HG02610 (cell line): Measurements from ENCODE around the gene ZSWIM4.
"Not testable (repeated sequence)": the region's sequence is repeated elsewhere in the genome, so short reads cannot be mapped to it uniquely, and the experiment has no call there.

Experiments used
- ATAC-seq: cut with Tn5 transposase; IDR thresholded peaks from one replicate; pipeline ENCODE4 v1.9.1; 2021; ENCODE audit warnings: mild to moderate bottlenecking, moderate library complexity; ENCODE audit not compliant: unreplicated experiment

The ZSWIM4 gene

DNA sequence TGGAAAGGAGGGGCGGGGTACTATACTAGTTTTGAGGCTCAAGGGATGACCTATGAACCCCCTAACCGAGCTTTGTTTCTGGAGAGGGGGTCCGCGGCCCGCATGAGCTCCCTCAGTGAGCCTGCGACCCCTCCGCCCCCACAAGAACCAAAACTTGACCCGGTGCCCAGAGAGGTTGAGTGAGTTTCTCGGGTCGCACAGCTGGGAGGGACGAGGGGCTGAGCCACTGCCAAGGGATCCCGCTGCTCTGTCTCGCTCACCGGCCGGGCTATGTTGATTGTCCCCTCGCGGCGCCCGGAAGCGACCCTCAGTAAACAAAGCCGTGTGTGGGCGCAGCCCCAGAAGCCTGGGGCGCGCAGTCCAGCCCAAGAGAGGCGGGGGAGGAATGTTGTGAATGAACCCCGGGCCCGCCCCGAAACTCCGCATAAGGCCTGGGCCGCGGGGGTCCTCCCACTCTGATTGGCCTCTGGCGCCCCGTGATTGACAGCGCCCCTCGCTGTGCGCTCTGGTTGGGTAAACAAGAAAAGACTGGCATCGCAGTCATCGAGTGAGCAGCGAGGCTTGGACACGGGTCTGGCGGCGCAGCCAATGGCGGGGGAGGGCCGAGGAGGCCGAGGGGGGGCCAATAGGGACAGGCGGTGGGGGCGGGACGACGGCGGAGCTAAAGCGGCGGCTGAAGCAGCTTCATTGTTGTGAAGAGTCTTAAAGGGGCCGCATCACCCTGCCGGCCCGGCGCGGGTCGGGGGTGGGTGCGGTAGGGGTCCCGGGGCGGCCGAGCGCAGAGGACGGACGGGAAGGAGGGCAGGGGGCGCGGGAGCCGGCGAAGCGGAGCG, at the start of gene ZSWIM4:
Gene ZSWIM4, plus strand, starts transcription at position 687 of the 833 bp plus-strand sequence. CDS start 206 bp downstream, outside the sequence.
- peak; percentile 95 for ATAC-seq

DNA sequence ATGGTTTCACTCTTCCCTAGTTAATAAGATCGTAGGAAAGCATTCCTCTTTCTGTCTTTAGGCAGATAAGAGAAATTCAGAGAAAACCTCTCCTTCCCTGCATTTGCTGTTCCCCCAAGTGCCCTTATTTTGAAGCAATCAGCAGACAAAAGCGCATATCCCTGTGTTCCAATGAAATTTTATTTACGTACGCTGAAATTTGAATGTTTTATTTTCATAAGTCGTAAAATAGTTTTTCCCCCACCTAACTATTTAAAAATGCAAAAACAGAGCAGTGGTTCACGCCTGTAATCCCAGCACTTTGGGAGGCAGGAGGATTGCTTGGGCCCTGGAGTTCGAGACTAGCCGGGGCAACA, 48.2 kb upstream of the ZSWIM4 start:
- ATAC-seq: no peak

DNA sequence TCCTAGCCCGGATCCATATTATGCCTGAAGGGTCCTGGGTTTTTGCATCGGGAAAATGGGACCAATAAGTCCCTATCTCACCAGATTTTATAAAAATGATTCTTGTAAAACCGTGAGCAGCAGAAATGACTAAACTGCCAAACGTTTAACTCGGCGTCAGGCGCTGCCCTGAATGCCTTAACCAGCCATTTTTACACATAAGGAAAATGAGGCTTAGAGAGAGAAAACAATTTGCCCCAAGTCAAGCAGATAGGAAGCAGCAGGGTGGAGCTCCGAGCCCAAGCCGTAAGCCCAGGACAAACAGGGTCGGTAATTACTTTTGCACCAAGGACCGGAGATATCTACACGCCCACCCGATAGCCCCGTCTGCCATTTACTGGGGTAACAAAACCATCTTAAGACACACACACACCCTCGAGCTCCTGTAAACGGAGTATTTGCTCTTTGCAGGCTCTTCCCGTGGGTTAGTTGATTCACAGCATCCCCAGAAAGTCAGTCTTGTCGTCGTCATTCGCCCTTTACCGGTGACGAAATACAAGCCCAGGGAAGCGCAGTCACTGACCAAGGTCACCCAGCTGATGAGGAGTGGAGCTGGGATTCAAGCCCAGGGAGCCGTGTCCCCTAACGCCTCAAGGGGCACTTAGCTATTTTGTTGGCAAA, 46.9 kb upstream of the ZSWIM4 start:
- no peak for ATAC-seq

DNA sequence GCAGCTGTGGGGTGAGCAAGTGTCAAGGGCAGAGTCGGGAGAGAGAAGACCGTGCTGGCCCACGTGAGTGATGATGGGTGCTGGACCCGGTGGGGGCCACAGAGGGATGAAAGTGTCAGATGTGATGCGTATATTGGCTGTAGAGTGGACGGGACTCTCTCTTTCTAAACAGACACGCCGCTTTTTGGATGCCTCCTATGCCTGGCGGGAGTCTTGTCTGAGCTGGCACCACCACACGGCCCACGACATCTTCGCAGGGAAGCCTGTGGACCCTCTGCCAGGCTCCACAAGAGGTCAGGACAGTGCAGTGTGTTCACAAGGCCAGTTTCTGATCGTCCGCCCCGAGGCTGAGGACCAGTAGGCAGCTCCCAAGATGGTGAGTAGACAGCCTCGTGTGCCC, 43.8 kb upstream of the ZSWIM4 start:
- no peak for ATAC-seq

DNA sequence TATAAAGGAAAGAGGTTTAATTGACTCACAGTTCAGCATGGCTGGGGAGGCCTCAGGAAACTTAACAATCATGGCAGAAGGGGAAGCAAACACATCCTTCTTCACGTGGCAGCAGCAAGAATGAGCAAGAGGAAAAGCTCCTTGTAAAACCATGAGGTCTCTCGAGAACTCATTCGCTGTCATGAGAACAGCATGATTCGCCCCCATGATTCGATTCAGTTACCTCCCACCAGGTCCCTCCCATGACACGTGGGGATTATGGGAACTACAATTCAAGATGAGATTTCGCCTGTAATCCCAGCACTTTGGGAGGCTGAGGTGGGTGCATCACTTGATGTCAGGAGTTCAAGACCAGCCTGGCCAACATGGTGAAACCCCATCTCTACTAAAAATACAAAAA, 41.6 kb upstream of the ZSWIM4 start:
- ATAC-seq: not testable (repeated sequence)

DNA sequence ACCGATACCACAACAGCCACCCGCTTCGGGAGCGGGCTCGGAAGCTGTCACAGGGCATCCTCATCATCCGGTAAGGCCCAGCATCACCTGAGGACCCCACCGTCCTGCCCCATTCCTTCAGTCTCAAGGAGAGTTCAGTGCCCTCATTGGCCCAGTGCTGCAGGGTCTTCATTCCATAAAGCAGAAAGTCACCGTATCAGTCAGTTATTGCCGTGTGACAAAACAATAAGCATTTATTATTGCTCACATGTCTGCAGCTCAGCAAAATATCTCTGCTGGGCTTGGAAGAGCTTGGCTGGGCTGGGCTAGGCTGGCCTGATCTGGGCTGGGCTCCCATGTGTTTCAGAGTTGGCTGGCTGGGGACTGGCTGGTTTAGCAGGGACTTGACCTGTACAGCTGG, 39.0 kb upstream of the ZSWIM4 start:
- ATAC-seq: no peak

DNA sequence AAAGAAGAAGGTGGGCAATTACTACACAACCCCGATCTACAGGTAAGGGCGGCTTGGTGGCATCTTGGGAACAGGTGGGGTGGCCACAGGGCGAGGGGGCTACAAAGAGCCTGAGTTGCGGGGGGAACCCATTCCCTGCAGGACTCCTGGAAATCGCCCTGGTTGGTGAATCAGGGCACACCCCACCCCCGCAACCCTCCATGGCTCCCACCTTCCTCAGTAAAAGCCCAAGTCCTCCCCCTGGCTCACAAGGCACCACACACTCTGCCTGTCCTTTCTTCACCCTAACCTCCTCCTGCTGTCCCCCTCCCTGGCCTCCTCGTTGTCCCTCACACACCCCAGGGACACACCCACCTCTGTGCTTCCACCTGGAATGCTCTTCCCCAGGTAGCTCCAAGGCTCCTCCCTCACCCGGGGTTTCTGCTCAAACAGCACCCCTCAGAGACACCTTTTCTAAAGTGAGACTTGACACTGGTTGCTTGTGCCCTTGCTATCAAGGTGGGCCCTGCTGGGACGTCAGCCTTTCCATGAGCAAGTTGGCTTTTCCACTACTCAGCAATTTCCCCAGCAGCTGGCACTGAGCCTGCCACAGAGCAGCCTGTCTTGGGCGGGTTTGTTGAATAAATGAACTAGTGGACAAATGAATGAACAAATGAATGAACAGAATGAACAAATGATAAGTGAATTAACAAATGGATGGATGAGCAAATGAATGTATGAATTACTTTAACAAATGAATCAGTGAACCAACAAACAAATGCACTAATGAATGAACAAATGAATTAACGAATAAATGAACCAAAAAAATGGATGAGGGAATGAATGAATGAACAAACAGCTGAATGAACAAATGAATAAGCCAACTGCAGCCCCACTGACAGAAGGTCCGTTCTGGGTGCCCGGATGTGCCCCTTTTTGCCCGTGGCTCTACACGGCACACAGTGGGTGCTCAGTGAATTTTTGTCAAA, 37.2 kb upstream of the ZSWIM4 start:
- ATAC-seq: no peak

DNA sequence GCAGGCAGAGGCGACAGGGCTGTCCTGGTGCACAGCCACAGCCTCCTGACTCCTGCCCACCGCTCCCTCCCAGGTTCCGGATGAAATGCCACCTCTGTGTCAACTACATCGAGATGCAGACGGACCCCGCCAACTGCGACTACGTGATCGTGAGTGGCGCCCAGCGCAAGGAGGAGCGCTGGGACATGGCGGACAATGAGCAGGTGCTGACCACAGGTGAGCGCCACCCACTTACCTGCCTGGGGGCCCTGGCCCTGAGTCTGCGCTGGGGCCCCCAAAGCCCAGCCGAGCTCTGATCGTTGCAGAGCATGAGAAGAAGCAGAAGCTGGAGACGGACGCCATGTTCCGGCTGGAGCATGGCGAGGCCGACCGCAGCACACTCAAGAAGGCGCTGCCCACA, 36.4 kb upstream of the ZSWIM4 start:
- no peak for ATAC-seq

DNA sequence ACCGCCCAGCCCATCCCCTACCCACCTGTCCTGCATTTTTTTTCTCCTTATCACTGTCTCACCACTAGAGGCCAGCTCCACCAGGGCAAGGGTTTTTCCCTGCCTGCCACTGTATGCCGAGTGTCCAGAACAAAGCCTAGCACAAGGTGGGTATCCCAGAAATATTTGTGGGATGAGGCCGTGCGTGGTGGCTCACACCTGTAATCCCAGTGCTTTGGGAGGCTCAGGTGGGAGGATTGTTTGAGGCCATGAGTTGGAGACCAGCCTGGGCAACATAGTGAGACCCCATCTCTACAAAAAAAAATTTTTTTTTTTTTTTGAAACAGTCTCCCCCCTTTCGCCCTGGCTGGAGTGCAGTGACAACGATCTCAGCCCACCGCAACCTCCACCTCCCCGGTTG, 33.8 kb upstream of the ZSWIM4 start:
- ATAC-seq: no peak

DNA sequence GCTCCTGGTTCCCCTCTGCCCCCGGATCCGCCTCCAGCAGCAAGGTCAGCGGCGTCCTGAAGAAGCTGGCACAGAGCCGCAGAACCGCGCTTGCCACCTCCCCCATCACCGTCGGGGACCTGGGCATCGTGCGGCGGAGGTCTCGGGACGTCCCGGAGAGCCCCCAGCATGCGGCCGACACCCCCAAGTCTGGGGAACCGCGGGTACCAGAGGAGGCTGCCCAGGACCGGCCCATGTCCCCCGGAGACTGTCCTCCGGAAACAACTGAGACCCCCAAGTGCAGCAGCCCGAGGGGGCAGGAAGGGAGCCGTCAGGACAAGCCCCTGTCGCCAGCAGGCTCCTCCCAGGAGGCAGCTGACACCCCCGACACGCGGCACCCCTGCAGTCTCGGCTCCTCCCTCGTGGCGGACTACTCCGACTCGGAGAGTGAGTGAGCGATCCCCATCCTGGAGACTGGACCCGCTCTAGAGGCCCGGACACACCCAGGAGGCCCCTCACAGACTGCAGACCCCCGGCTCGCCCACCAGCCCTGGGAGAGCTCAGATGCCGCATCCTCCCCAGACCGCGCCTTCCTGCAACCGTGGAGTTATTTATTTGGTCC, 32.5 kb upstream of the ZSWIM4 start:
- ATAC-seq: no peak

DNA sequence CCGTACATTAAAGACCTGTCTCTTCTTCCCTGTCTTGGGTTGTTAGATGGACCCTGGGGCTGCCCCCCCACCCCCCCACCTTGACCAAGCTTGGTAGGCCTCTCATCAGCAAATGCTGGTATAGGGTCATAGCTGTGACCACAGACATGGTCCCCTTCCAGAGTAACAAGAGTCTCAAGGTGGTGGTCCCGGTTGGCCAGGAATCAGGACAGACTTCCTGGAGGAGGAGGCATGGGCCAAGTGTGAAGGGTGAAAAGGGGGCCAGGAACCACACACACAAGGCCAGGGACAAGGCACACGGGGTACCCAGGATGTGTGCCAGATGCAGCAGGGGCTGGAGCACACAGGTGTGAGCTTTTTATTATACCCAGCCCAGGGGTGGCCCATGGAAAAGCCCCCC, 32.0 kb upstream of the ZSWIM4 start:
- no peak for ATAC-seq

DNA sequence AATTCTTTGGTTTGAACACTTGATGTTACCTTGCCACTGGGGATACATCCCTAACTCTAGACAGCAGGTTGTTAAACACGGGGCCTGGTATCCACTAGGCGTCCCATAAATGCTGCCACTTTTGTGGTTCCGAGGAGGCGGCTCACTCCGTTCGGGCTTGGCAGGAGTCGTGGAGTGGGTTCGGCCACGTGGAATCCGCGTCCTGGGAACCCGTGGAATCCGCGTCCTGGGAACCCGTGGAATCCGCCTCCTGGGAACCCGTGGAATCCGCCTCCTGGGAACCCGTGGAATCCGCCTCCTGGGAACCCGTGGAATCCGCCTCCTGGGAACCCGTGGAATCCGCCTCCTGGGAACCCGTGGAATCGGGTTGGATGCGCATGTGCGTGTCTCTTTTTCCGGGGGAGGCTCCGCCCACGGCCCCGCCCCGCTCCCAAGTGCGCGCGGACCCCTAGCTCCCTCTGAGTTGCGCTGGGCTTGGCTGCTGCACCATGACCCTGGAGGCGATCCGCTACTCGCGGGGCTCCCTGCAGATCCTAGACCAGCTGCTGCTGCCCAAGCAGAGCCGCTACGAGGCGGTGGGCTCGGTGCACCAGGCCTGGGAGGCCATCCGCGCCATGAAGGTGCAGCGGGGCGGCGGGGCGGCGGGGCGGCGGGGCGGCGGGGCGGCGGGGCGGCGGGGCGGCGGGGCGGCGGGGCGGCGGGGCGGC, 31.0 kb upstream of the ZSWIM4 start, which contains the start of gene MRI1:
Gene MRI1, plus strand, starts transcription at position 422 of the 707 bp plus-strand sequence. Its CDS starts 67 bp downstream, at position 489.
- ATAC-seq: peak; percentile 54

DNA sequence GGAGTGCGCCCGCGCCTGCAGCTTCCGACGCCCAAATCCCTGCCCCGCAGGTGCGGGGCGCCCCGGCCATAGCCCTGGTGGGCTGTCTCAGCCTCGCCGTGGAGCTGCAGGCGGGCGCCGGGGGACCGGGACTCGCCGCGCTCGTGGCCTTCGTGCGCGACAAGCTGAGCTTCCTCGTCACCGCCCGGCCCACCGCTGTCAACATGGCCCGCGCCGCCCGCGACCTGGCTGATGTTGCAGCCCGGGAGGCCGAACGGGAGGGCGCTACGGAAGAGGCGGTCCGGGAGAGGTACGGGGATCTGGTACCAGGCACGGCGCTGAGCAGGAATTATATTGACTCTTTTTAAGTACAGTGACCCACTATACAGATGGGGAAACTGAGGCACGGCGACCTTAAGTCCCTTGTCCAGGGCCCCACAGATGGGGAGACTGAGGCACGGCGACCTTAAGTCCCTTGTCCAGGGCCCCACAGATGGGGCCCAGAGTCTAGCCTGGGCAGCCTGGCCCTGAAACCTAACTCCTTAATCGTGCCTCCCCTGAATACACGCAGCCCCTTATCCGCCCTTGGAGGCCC, 30.3 kb upstream of the ZSWIM4 start:
- no peak for ATAC-seq

DNA sequence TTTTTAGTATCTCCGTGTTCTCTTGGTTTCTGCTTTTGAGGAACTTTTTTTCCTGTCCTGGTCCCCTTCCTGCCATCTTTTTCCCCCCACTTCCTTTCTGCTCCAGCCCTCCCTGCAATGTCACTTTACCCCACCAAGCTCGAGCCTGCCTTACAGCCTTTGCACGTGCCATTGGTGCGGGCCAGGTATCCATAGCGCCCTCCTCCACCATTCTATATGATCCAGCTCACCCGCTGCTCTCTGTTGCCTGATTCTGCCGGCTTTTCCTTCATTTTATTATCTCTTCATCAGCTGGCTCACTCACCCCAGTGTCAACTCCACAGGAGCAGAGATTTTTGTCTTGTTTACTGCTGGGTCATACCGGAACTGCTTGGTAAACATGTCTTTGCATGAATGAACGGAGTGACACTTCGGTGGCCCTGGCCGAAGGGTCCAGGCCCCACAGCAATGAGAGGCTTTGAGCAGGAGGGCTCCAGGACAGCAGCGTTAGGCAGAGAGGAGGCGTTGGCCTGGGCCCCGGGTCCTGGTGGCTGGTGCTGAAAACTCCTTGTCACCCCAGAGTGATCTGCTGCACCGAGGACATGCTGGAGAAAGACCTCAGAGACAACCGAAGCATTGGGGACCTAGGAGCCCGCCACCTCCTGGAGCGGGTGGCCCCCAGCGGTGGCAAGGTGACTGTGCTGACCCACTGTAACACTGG, 29.7 kb upstream of the ZSWIM4 start:
- no peak for ATAC-seq

DNA sequence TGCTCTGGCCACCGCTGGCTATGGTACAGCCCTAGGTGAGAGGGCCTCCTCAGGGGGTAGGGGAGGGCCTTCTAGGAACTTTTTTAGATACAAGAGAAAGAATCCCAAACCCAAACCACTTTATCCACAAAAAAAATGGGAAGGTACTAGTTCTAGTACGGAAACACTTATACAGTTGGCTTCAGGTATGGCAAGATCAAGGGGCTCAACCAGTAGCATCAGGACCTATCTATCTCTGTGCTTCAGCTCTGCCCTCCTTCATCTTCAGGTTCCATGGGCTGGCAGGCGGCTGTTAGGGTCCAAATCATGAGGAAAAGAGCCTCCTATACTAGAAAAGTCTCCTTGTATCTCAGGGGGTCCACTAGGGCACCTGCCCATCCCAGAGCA, 29.2 kb upstream of the ZSWIM4 start:
- no peak for ATAC-seq

DNA sequence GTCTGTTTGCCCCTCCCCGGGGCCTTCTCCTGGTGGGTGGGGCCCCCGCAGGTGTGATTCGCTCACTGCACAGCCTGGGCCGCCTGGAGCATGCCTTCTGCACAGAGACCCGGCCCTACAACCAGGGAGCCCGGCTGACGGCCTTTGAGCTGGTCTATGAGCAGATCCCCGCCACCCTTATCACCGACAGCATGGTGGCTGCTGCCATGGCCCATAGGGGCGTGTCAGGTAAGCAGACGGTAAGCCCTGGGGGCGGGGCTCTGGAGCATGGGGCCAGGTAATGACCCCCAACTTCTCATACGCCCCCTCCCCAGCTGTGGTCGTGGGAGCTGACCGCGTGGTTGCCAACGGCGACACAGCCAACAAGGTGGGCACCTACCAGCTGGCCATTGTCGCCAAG, 26.7 kb upstream of the ZSWIM4 start:
- no peak for ATAC-seq

DNA sequence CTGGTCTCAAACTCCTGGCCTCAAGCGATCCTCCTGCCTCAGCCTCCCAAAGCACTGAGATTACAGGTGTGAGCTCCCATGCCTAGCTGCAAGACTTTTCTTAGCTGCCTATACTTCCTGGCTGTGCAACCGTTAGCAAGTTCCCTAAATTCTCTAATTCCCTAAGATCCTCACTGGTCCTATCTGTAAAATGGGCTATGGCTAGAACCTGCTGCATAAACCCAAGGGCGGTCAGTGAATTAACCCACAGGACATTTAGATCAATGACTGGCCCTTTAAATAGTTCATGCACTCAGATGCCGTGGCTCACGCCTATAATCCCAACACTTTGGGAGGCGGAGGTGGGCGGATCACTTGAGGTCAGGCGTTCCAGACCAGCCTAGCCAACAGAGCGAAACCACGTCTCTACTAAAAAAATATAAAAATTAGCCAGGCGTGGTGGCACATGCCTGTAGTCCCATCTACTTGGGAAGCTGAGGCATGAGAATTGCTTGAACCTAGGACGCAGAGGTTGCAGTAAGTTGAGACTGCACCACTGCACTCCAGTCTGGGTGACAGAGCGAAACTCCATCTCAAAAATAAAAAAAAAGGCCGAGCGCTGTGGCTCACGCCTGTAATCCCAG, 25.1 kb upstream of the ZSWIM4 start:
- no peak for ATAC-seq

DNA sequence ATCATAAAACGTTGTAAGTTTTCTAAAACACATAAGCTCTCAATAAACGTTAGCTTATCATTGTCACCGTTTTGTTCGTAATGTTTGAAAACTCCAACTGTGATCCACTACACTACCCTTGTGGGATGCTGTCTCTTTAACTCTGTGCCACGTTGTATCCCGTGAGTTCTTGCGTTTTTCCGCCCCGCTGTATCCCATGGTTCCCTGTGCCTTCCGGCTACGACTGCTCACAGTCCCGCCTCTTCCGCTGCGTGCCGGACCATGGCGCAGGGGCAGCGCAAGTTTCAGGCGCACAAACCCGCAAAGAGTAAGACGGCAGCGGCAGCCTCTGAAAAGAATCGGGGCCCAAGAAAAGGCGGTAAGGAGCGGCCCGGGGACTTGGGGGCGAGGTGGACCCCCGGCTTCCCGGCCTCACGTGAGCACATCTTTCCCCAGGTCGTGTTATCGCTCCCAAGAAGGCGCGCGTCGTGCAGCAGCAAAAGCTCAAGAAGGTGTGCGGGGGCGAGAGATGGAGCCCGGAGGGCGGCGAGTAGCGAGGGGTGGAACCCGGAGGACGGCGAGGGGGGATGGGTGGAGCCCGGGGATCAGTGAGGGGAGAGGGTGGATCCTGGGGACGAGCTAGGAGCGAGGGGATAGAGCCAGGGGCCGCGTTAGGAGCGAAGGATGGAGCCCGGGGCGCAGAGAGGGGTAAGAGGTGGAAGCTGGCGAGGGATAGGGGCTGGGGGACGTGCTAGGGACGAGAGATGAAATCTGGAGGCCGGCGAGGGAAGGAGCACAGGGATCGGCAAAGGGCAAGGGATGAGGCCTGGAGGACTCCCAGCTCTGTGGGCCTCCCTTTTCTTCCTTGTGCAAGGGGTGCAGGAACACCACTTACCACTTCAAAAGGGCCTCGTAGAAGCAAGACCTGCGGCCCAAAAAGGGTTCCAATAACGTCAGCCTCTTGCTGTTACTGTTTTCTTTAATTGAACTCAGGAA, 20.7 kb upstream of the ZSWIM4 start, which contains the start of gene C19orf53:
Gene C19orf53, plus strand, starts transcription at position 240 of the 975 bp plus-strand sequence. Its CDS starts 22 bp downstream, at position 262.
- peak; percentile 88 for ATAC-seq
